H54 (cell line): ENCODE data around the gene BDP1.
"Not testable (repeated sequence)": the region's sequence is repeated elsewhere in the genome, so short reads cannot be mapped to it uniquely, and the experiment has no call there.

Source experiments
- DNase-seq: peaks from one replicate; pipeline ENCODE4 v3.0.0; 2011; ENCODE audit warnings: low spot score, mixed read lengths; ENCODE audit not compliant: insufficient read length
- FAIRE-seq: peaks from 3 replicates; lab custom pipeline; 2011; peaks lifted over from hg19 to GRCh38; lab: Jason Lieb, UNC
- POLR2A ChIP-seq: IDR thresholded peaks from 2 replicates; pipeline ENCODE4 v1.6.1; 2011; ENCODE audit warnings: low read depth, mild to moderate bottlenecking, low read length

The BDP1 gene

GRCh38 chr5:71576241-71576640, 120.8 kb downstream of the BDP1 start:
- TF ChIP-seq POLR2A: no peak
- DNase-seq (no peak), FAIRE-seq (no peak)

DNA sequence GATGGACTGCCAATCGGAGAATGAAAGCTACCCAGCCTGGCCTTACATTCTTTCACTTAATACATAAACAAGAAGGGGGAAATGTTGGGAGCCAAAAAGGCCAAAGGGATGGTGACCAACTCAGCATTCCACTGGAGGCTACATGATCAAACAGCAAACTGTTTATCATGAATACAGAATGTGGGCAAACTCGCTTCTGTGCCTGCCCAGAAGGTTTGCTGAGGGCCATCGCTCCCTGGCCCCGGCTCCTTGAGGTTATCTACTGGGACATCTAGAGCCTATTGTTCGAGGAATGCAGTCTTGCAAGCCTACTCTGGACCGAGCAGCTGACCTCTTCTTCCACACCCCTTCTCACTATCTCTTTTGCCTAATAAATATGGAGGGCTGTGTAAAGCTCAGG, 122.4 kb downstream of the BDP1 start:
- not testable (repeated sequence) for FAIRE-seq, DNase-seq

DNA sequence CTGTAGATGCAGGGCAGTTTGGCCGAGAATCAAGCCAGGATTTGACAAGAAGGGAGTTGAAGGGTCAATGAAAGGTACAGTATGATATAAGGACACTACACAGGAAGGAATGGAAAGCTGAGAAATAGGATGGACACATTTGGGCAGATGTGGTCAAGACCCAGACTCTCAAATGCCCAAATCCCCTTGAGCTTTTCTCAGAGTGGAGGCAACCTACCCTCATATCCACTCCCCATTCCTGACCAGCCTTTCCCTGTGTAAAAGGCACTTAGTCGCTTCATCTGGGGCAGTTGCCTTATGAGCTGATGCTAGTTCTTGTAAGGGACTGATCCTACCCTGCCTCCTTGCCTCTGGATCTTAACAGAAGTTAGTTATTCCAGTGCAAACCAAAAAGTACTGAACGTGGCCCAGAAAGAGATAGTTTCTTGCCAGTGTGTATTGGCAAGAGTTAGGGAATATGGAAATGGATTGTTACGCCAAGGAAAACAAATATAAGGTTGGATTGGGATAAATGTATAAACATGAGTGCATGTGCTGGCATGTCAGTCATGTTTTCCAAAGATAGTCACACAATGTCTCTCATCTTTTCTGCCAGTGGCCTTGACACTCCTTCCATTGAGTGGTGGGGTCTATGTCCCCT, 127.6 kb downstream of the BDP1 start:
- FAIRE-seq (no peak), DNase-seq (no peak)
- no peak for TF ChIP-seq POLR2A

GRCh38 chr5:71586052-71586940, 130.8 kb downstream of the BDP1 start:
- peak; percentile 16 for DNase-seq

GRCh38 chr5:71586941-71587765, 131.7 kb downstream of the BDP1 start, which contains the start of gene MCCC2:
Gene MCCC2, plus strand, starts transcription at chr5:71587340. Its CDS starts 86 bp downstream, at chr5:71587426.
- peak; percentile 92 for DNase-seq
- TF ChIP-seq POLR2A: peak; percentile 80
- peak; percentile 33 for FAIRE-seq

More at GRCh38 chr5:71586052-71586940, 130.8 kb downstream of the BDP1 start:
- FAIRE-seq: no peak
- no peak for TF ChIP-seq POLR2A

GRCh38 chr5:71587766-71588532, 132.5 kb downstream of the BDP1 start:
- DNase-seq (peak; percentile 5), FAIRE-seq (no peak)
- TF ChIP-seq POLR2A: no peak

DNA sequence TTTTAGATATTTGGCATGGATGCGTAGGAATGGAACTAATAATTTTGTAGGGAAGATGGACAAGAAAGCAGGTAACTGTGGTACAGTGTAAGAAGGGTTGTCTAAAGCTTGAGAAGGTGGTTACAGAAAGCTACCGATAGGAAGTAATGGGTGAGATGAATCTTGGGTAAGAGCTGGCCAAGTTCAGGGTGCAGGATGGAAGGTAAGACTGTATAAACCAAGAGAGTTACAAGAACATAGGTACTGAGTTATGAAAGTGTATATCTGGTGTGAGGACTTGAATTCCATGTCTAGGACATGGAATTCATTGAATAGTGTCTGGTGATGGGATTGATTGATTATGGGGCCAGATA, 133.1 kb downstream of the BDP1 start:
- FAIRE-seq (no peak), DNase-seq (no peak)
- TF ChIP-seq POLR2A: no peak

DNA sequence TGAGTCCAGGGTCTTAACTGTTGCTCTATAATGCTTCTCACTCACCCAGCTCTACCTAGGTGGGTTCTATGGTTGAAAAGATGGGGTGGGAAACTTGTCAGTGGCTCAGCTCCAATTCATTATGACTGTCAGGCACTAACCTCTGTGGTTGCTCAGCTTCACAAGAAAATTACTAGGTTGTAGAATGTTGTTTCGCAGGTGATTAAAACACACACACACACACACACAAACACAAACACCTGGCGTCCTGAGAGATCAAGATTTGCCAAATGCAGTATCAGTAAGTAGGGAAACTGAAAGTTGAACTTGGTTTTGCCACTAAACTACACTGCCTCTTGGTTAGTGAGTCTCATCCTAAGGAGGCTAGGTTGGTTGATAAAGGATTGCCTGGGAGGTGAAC, 134.5 kb downstream of the BDP1 start:
- FAIRE-seq (no peak), DNase-seq (no peak)
- no peak for TF ChIP-seq POLR2A

- no peak for FAIRE-seq
- no peak for DNase-seq
- no peak for TF ChIP-seq POLR2A
Measured at GRCh38 chr5:71591100-71591499, 135.6 kb downstream of the BDP1 start.

DNA sequence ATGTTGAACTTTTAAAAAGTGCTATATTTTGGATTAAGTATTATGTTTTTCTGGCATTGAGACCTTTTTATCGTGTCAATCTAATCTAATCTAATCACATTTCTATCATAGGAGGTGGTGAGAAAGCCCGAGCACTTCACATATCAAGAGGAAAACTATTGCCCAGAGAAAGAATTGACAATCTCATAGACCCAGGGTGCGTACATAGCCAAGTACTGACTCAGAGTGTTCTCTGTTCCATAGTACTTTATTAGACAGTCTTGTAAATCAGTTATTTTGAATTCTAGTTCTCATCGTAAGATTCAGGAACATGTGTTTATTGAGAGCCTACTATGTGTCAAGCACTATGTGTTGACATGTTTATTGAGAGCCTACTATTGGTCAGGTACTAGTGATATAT, 140.7 kb downstream of the BDP1 start:
- TF ChIP-seq POLR2A: no peak
- FAIRE-seq: no peak
- DNase-seq: no peak

GRCh38 chr5:71597001-71597400, 141.6 kb downstream of the BDP1 start:
- no peak for DNase-seq
- no peak for FAIRE-seq
- TF ChIP-seq POLR2A: no peak

GRCh38 chr5:71600783-71601182, 145.3 kb downstream of the BDP1 start:
- no peak for FAIRE-seq
- no peak for DNase-seq
- TF ChIP-seq POLR2A: no peak

DNA sequence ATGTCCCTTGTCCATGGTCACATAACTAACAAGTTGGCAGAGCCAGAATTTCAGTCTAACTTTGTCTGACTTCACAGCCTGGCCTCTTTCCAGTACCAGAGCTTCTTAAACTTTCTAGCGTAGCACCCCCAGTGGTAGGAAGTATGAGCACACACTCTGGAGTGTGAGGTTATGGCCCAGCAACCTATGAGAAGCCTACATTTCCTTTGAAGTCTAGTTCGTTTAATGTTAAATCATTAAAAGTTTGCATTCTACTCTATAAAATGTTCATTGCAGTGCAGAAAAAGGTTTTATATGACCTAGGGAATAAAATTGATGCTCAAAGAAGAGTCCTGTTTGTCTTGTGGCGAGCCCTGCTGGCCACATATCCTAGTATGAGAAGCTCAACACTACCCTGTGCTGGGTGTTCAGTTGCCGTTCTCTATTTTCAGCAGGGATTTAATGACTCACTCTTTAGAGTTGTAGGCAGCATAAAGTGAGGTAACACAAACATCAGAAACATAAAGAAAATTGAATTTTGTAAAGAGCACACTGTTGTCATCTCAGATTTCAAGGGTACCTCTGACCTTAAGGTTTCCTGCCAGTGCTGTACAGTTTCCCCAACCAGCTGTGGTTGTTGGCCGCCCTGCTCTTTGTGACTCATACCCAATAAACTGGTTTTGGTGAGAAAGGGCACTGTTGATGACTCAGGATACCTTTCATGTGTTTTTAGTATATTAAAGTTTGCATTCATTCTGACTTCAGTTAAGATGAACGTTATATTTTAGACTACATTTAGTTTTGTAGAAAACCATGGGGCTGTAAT, 146.0 kb downstream of the BDP1 start:
- peak; percentile 94 for FAIRE-seq
- no peak for TF ChIP-seq POLR2A
- peak; percentile 56 for DNase-seq

DNA sequence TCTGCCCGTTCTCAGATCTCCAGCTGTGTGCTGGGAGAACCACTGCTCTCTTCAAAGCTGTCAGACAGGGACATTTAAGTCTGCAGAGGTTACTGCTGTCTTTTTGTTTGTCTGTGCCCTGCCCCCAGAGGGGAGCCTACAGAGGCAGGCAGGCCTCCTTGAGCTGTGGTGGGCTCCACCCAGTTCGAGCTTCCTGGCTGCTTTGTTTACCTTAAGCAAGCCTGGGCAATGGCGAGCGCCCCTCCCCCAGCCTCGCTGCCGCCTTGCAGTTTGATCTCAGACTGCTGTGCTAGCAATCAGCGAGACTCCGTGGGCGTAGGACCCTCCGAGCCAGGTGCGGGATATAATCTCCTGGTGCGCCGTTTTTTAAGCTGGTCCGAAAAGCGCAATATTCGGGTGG, 154.5 kb downstream of the BDP1 start:
- not testable (repeated sequence) for DNase-seq, FAIRE-seq
